ENCODE data around the gene ATRX.
"Not testable (repeated sequence)": the region's sequence is repeated elsewhere in the genome, so short reads cannot be mapped to it uniquely, and the experiment has no call there.

- TF ChIP-seq USF1 (IDR thresholded peaks at IDR 0.05; ENCODE audit: borderline replicate concordance, low read depth); PBX3 (IDR thresholded peaks at IDR 0.05); EP300 (IDR thresholded peaks at IDR 0.05; ENCODE audit: borderline replicate concordance in 1 of 2, low read depth in 1 of 2, low read length in 1 of 2); CTCF (IDR thresholded peaks at IDR 0.05); TAF1 (IDR thresholded peaks at IDR 0.05; ENCODE audit: borderline replicate concordance, low read depth, low read length); REST (IDR thresholded peaks at IDR 0.05; ENCODE audit: low read depth, low read length); EZH2phosphoT487 (IDR thresholded peaks at IDR 0.05; ENCODE audit: borderline replicate concordance, low read depth): not testable (repeated sequence)
Observed at GRCh38 chrX:77821989-77822388, 36.0 kb upstream of the ATRX start.

All from SK-N-SH (cell line).